SK-N-SH (cell line): Measurements from ENCODE around the gene TFB1M. TPM values are rescaled to one million over a fixed set of nuclear protein-coding genes. Genes with fewer than 3 reads are reported as not detected.
"Not testable (repeated sequence)": the region's sequence is repeated elsewhere in the genome, so short reads cannot be mapped to it uniquely, and the experiment has no call there.

Source experiments
- CTCF ChIA-PET: fragments of 300-600, 350-600 bp; formaldehyde crosslinking; extraction: SDS; loops from one replicate; lab custom pipeline; 2021; lab: Yijun Ruan, JAX
- POLR2A ChIA-PET: fragments of 350-600 bp; sonication (Branson Sonifier 250); formaldehyde crosslinking; extraction: SDS; loops from one replicate; lab custom pipeline; 2020; ENCODE audit warnings: antibody characterized with exemption, inconsistent platforms; lab: Yijun Ruan, JAX
- DNase-seq: peaks from one replicate; pipeline ENCODE4 v3.0.0; 2012
- H2AFZ ChIP-seq: fragments of 200-600 bp; sonication (generic); 2 replicates; pipeline ENCODE4 v1.8.1; 2016; ENCODE audit warnings: antibody characterized with exemption, mild to moderate bottlenecking, low read depth
- H3F3A ChIP-seq: fragments of 200-600 bp; sonication (generic); replicated peaks from 2 replicates; pipeline ENCODE3; 2016; ENCODE audit warnings: antibody characterized with exemption, mild to moderate bottlenecking; ENCODE audit not compliant: insufficient read depth
- H3K27ac ChIP-seq, 2 experiments: fragments of 200-500 bp in 1 of 2; fragments of 200-600 bp in 1 of 2; sonication (Bioruptor generic) in 1 of 2; sonication (generic), shearing (Covaris generic) in 1 of 2; 2 replicates each; pipeline versions ENCODE4 v1.5.1 to v1.6.1; 2014 to 2016; ENCODE audit warnings: low read depth in 2 of 2, inconsistent platforms in 1 of 2, low read length in 1 of 2, mild to moderate bottlenecking in 1 of 2, mixed read lengths in 1 of 2
- H3K27me3 ChIP-seq: fragments of 200-600 bp; sonication (generic), shearing (Covaris generic); 2 replicates; pipeline ENCODE4 v1.6.1; 2016; ENCODE audit warnings: mixed run types; ENCODE audit not compliant: insufficient read depth
- H3K36me3 ChIP-seq, 2 experiments: fragments of 200-500 bp in 1 of 2; fragments of 200-600 bp in 1 of 2; sonication (Bioruptor generic) in 1 of 2; sonication (generic) in 1 of 2; replicated peaks in 1 of 2; 2 replicates each; pipeline versions ENCODE3 to v1.5.1; 2014 to 2016; ENCODE audit warnings: low read length in 1 of 2, mild to moderate bottlenecking in 1 of 2; ENCODE audit not compliant: insufficient read depth in 2 of 2, control insufficient read depth in 1 of 2
- H3K4me1 ChIP-seq, 2 experiments: fragments of 200-500 bp in 1 of 2; fragments of 200-600 bp in 1 of 2; sonication (Bioruptor generic) in 1 of 2; sonication (generic), shearing (Covaris generic) in 1 of 2; 2 replicates each; pipeline versions ENCODE4 v1.5.1 to v1.6.1; 2014 to 2016; ENCODE audit warnings: low read depth in 1 of 2, low read length in 1 of 2, mixed run types in 1 of 2; ENCODE audit not compliant: insufficient read depth in 2 of 2, control insufficient read depth in 1 of 2
- H3K4me2 ChIP-seq: fragments of 200-600 bp; sonication (generic), shearing (Covaris generic); 2 replicates; pipeline ENCODE4 v1.6.1; 2017; ENCODE audit warnings: mixed run types
- H3K4me3 ChIP-seq, 2 experiments: fragments of 200-500 bp in 1 of 2; fragments of 200-600 bp in 1 of 2; sonication (Bioruptor generic) in 1 of 2; sonication (generic), shearing (Covaris generic) in 1 of 2; 2 replicates each; pipeline versions ENCODE4 v1.5.1 to v1.8.1; 2014 to 2016; ENCODE audit warnings: low read depth in 2 of 2, inconsistent platforms in 1 of 2, low read length in 1 of 2, mild to moderate bottlenecking in 1 of 2, mixed read lengths in 1 of 2, moderate library complexity in 1 of 2
- H3K79me2 ChIP-seq: fragments of 200-600 bp; sonication (generic); 2 replicates; pipeline ENCODE4 v1.8.1; 2017; ENCODE audit warnings: mild to moderate bottlenecking; ENCODE audit not compliant: insufficient read depth
- H3K9ac ChIP-seq: fragments of 200-600 bp; sonication (generic); 2 replicates; pipeline ENCODE4 v1.6.1; 2017; ENCODE audit warnings: mixed run types
- H3K9me2 ChIP-seq: fragments of 200-600 bp; sonication (generic); 2 replicates; pipeline ENCODE4 v1.6.1; 2017; ENCODE audit warnings: mixed run types
- H3K9me3 ChIP-seq: fragments of 200-600 bp; sonication (generic); 2 replicates; pipeline ENCODE4 v1.6.1; 2017; ENCODE audit warnings: mixed run types, mild to moderate bottlenecking, moderate library complexity
- H4K20me1 ChIP-seq: fragments of 200-600 bp; sonication (generic); 2 replicates; pipeline ENCODE4 v1.6.1; 2017; ENCODE audit warnings: mild to moderate bottlenecking, mixed run types; ENCODE audit not compliant: insufficient read depth
- FOSL2 ChIP-seq: IDR thresholded peaks from 2 replicates; pipeline ENCODE4 v1.4.0; 2012; ENCODE audit warnings: low read depth, mild to moderate bottlenecking, moderate library complexity, borderline replicate concordance
- FOXJ3 ChIP-seq: sonication (generic); formaldehyde crosslinking; IDR thresholded peaks from 2 replicates; pipeline ENCODE4 v1.5.1; 2020; ENCODE audit warnings: mild to moderate bottlenecking, missing genetic modification reagents
- FOXM1 ChIP-seq: IDR thresholded peaks from 2 replicates; pipeline ENCODE4 v1.4.0; 2012; ENCODE audit warnings: low read depth, mild to moderate bottlenecking
- JUND ChIP-seq: IDR thresholded peaks from 2 replicates; pipeline ENCODE4 v1.4.0; 2012
- MEF2A ChIP-seq: IDR thresholded peaks from 2 replicates; pipeline ENCODE4 v1.4.0; 2012; ENCODE audit warnings: low read depth, borderline replicate concordance
- MXI1 ChIP-seq: IDR thresholded peaks from 2 replicates; pipeline ENCODE4 v1.6.1; 2012; ENCODE audit warnings: mild to moderate bottlenecking, low read depth, low read length, improper control_type of control experiment
- NFIC ChIP-seq: IDR thresholded peaks from 2 replicates; pipeline ENCODE4 v1.4.0; 2012; ENCODE audit warnings: borderline replicate concordance
- POLR2AphosphoS5 ChIP-seq: IDR thresholded peaks from 2 replicates; pipeline ENCODE4 v1.6.1; 2012; ENCODE audit warnings: low read depth, low read length
- RCOR1 ChIP-seq: fragments of 150-350 bp; IDR thresholded peaks from 2 replicates; pipeline ENCODE4 v1.6.1; 2017; ENCODE audit warnings: antibody characterized with exemption, low read length
- SMC3 ChIP-seq: IDR thresholded peaks from 2 replicates; pipeline ENCODE4 v1.6.1; 2012; ENCODE audit warnings: low read depth, low read length, improper control_type of control experiment
- YY1 ChIP-seq: IDR thresholded peaks from 2 replicates; pipeline ENCODE4 v1.4.0; 2012; ENCODE audit warnings: low read depth, mild to moderate bottlenecking
- WGBS: methylation state at CpG from one replicate; pipeline ENCODE4 v1.1.6; 2017; ENCODE audit warnings: low lambda C conversion rate; 5-methylcytosine and 5-hydroxymethylcytosine counted together
- polyA plus RNA-seq, 3 experiments: library from polyadenylated mRNA; depleted of rRNA; stranded (reverse); fragments of >200 nt; gene quantifications; 2 replicates each; pipeline ENCODE4 v1.2.3, GENCODE V29; 2012
- TF ChIP-seq, protein P1 (sequence below): IDR thresholded peaks from 2 replicates; pipeline ENCODE4 v1.4.0; 2012; ENCODE audit warnings: low read depth
- TF ChIP-seq, protein P2 (sequence below): fragments of 150-350 bp; IDR thresholded peaks from 2 replicates; pipeline ENCODE4 v1.6.1; 2017; ENCODE audit warnings: antibody characterized with exemption, low read length, low read depth, borderline replicate concordance

Gene TFB1M
- polyA plus RNA-seq, 1 of the 3 experiments (the other 2 are of a cell fraction), result 28.4 TPM

DNA sequence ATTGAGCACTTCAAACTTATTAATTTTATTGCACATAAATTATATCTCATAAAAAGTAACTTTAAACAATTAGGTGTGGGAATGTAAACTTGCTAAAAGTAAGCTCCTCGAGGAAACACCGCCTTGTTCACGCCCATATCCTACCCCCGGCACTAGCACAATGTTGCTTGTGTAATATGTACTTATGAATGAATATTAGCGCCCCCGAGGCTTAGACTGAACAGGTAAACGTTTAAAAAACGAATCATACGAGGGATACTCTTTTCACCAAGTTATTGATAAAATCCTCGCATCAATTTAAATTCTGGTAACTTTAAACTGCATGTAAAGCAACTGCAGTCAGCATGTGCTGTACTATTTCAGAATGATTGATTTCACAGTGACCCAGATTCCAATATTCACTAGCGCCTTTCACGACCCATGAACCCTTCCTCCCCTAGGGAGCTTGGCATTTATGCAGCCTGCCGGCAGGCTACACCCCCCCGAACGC lies 637 bp downstream of the TFB1M start:
- Histone ChIP-seq H4K20me1 (no peaks in the 10 kb centered on the region), H3K9ac (peak overlapping the region; percentile 91), H3K27me3 (no peaks in the 10 kb centered on the region), H3K79me2 (peaks cover 47% of the 10 kb centered on the region), H3K9me3 (no peaks in the 10 kb centered on the region), H3F3A (peaks cover 16% of the 10 kb centered on the region), H3K4me2 (peak overlapping the region; percentile 84), H3K9me2 (no peaks in the 10 kb centered on the region), H3K4me1 (peaks cover 15 to 22% of the 10 kb centered on the region in 2 experiments), H3K4me3 (peak overlapping the region; percentile 95 to 99), H2AFZ (peak overlapping the region; percentile 86; the same call in 1 of the 2 replicates), H3K36me3 (peaks cover 26 to 37% of the 10 kb centered on the region in 2 experiments), H3K27ac (peak overlapping the region; percentile 83 to 94; a peak in 3 of 4 replicates)
- WGBS, result under 1% methylated on average over 15 of the region's 15 CpGs
- no peak for TF ChIP-seq FOXJ3 (CRISPR knock-in tag)
- TF ChIP-seq MEF2A, result no peak
- no peak for TF ChIP-seq RCOR1
- no peak for DNase-seq
- CTCF ChIA-PET, result interaction anchor here (2.2 to 2.3 kb wide), 2 partner anchors 26 to 36 kb away, joined by 6 to 7 read pairs; no protein-coding TSS in a partner anchor
- POLR2A ChIA-PET, result no interaction called here

DNA sequence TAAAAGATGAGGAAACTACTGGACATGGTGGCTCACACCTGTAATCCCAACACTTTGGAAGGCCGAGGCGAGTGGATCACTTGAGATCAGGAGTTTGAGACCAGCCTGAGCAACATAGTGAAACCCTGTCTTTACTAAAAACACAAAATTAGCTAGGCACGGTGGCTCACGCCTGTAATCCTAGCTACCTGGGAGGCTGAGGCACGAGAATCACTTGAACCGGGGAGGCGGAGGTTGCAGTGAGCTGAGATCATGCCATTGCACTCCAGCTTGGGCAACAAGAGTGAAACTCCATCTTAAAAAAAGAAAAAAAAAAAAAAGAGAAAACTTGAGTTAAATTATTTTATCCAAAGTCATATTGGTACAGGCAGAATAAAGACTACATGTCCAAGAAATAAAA lies 1.3 kb downstream of the TFB1M start:
- H4K20me1 ChIP-seq, H3K27me3 ChIP-seq, H3K27ac ChIP-seq, POLR2A ChIA-PET, DNase-seq, H3K9me2 ChIP-seq, H3K9me3 ChIP-seq, H2AFZ ChIP-seq: not testable (repeated sequence)
- Histone ChIP-seq H3K4me2 (peak overlapping the region; percentile 84), H3K4me1 (peaks cover 15 to 22% of the 10 kb centered on the region in 2 experiments), H3F3A (peaks cover 16% of the 10 kb centered on the region), H3K4me3 (peak overlapping the region; percentile 95 to 99), H3K9ac (peak overlapping the region; percentile 91; the same call in 1 of the 2 replicates), H3K36me3 (peaks cover 31 to 44% of the 10 kb centered on the region in 2 experiments), H3K79me2 (peaks cover 53% of the 10 kb centered on the region)
- CTCF ChIA-PET, result interaction anchor here (0.9 to 3.4 kb wide), 3 partner anchors 11 to 46 kb away, joined by 3 to 14 read pairs (median 4); no protein-coding TSS in a partner anchor
- 92% methylated on average over 7 of the region's 7 CpGs for WGBS

DNA sequence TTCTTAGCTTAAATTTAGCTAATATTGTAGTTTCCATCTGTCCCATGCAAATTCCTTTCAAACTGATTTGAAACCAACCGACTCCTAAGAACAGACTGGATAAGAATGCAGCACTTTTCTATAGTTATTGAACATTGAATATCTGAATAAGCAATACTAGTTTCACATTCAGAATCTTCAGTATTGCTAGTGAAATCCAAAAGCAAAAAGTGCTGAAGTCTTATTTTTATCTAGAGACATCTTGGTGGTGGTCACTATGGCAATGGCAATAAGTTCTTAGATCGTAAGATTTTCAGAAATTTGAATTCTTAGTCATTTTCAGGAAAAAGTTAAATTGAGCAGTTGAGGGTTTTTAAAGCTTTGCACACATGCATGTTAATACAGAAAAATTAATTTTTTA lies 2.7 kb downstream of the TFB1M start:
- CTCF ChIA-PET, result interaction anchor here (0.9 to 3.4 kb wide), 5 partner anchors 10 to 134 kb away, joined by 3 to 14 read pairs (median 3); no protein-coding TSS in a partner anchor
- 98% methylated on average over 2 of the region's 2 CpGs for WGBS
- H3K79me2 ChIP-seq, result peaks cover 59% of the 10 kb centered on the region
- H3K4me3 ChIP-seq, result no peak overlapping the region
- no peaks in the 10 kb centered on the region for H3K27me3 ChIP-seq
- DNase-seq, result no peak
- H4K20me1 ChIP-seq, result no peaks in the 10 kb centered on the region
- H3K9me2 ChIP-seq, result no peaks in the 10 kb centered on the region
- no peak overlapping the region for H3K4me2 ChIP-seq
- peaks cover 44 to 52% of the 10 kb centered on the region in 2 experiments for H3K36me3 ChIP-seq
- H3F3A ChIP-seq, result peaks cover 13% of the 10 kb centered on the region
- TF ChIP-seq, protein P1, sequence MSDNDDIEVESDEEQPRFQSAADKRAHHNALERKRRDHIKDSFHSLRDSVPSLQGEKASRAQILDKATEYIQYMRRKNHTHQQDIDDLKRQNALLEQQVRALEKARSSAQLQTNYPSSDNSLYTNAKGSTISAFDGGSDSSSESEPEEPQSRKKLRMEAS, result no peak
- no peak for TF ChIP-seq POLR2AphosphoS5
- TF ChIP-seq YY1, result no peak
- no peak for TF ChIP-seq SMC3
- TF ChIP-seq, protein P2, sequence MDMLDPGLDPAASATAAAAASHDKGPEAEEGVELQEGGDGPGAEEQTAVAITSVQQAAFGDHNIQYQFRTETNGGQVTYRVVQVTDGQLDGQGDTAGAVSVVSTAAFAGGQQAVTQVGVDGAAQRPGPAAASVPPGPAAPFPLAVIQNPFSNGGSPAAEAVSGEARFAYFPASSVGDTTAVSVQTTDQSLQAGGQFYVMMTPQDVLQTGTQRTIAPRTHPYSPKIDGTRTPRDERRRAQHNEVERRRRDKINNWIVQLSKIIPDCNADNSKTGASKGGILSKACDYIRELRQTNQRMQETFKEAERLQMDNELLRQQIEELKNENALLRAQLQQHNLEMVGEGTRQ, result no peak
- no peak for TF ChIP-seq NFIC
- TF ChIP-seq FOSL2, result no peak
- TF ChIP-seq JUND, result no peak
- no peak for TF ChIP-seq MXI1
- no peak for TF ChIP-seq FOXM1
- no peak overlapping the region for H3K9ac ChIP-seq
- H3K4me1 ChIP-seq, result peaks cover 15 to 22% of the 10 kb centered on the region in 2 experiments
- POLR2A ChIA-PET, result no interaction called here
- peak overlapping the region; percentile 48 to 55; a peak in 3 of 4 replicates for H3K27ac ChIP-seq
- H2AFZ ChIP-seq, result no peak overlapping the region
- H3K9me3 ChIP-seq, result no peaks in the 10 kb centered on the region
